GM20000 (cell line): ENCODE measurements around the gene DPP6.

ENCODE experiments used
- DNase-seq: peaks from one replicate; pipeline ENCODE4 v3.0.0; 2012; ENCODE audit warnings: low spot score
- CTCF ChIP-seq: IDR thresholded peaks from 2 replicates; pipeline ENCODE4 v1.5.1; 2012; ENCODE audit warnings: mild to moderate bottlenecking, control low read depth; ENCODE audit errors: extremely low read depth, missing control alignments

DPP6 gene

GRCh38 chr7:154241988-154242387, 189.8 kb downstream of the DPP6 start:
- TF ChIP-seq CTCF: no peak
- DNase-seq: no peak

DNA sequence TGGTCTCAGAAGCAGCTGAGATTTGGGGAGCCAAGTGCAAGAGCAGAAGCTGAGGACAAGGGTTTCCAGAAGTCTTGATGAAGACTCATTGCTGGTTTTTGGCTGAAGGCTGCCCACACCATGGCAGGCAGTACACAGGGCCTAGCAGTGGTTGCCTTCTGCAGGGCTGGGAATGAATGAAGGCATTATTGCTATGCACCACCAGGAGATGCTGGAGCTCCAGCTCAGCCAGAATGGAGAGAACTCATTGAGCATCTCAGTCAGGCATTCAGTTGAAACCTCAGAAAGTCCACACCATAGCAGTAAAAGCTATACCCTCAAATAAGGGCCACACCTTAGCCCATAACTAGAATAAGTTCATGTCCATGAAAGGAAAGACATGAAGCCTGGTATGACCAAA, 190.5 kb downstream of the DPP6 start:
- DNase-seq: no peak
- no peak for TF ChIP-seq CTCF

GRCh38 chr7:154252046-154252445, 199.8 kb downstream of the DPP6 start:
- TF ChIP-seq CTCF: no peak
- no peak for DNase-seq

DNA sequence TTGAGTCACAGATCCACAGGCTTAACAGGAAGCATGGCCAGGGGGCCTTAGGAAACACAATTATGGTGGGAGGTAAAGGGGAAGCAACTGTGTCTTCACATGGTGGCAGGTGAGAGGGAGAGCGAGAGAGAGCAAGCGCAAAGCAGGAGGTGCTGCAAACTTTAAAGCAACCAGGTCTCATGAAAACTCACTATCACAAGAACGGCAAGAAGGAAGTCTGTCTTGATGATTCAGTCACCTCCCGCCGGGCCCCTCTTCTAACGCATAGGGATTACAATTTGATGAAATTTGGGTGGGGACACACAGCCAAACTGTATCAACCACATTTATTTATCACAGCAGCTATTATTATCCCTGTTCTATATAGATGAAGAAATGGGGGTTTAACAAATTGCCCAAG, 201.6 kb downstream of the DPP6 start:
- no peak for DNase-seq
- TF ChIP-seq CTCF: no peak

DNA sequence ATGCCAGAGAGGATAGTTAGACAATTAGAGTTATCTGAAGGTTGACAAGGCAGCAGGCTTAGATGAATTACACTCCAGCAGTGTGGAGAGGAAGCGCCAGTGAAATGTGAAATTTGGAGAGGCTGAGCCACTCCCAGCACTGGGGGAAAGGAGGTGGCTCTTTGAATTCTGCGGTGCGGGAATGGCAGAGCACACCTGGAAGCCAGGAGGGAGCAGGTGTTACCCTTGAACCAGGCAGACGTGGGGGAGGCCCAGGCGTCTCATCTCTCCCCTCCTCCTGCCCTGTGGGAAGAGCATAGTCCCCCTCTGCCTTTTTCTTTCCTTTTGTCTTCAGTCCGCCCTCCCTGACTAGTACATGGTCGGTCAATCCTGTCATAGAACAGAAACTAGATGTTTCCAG, 203.1 kb downstream of the DPP6 start:
- no peak for TF ChIP-seq CTCF
- DNase-seq: no peak

GRCh38 chr7:154256150-154256549, 204.0 kb downstream of the DPP6 start:
- TF ChIP-seq CTCF: no peak
- DNase-seq: no peak

- TF ChIP-seq CTCF: no peak
- no peak for DNase-seq
Measured at GRCh38 chr7:154259396-154259795, 207.2 kb downstream of the DPP6 start.
